A204.1 (cell line): ENCODE results near the gene INCENP.

Experiments used
- FAIRE-seq: peaks from 2 replicates; lab custom pipeline; 2012; peaks lifted over from hg19 to GRCh38; lab: Jason Lieb, UNC

INCENP gene

DNA sequence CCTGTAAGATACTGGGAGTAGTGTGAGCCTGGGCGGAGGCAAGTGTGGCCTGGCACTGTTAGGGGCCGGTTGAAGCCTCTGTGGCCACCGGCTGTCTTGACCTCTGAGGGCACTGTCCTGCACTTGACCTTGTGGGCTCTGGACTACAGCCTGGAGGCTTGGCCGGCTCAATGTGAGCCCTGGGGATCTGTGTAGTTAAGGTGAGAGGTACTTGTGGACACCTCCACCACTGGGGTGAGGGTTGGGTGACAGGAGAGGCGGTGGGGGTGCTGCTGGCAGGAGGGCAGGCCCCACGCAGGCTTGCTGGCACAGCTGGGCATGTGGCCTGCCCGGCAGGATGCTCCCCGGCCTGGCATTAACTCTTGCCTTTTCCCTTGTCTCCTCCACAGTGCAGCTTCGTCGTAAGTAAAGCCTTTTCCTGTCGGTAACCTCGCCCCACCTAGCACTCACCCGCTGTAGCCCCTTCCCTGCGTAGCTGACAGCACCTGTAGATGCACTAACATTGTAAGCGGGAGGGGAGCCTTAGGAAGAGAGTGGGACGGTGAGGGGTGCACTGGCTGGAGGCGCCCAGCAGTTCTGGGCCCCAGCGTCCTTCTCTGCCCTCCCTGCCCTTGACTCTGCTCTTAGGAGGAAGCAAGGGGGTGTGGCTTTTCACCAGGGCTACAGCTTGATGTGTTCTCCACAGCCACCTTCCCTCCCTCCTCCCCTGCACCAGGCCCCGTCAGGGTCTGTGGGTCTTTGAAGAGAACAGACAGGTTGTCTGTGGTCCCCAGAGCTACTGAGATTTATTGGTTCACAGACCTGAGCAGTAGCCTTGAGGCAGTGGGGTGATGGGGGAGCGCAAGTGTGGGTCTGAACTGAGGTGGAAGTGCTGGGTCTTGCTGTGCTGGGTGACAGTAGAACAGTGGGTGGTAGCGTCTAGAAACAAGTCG, 17.6 kb downstream of the INCENP start:
- no peak for FAIRE-seq

DNA sequence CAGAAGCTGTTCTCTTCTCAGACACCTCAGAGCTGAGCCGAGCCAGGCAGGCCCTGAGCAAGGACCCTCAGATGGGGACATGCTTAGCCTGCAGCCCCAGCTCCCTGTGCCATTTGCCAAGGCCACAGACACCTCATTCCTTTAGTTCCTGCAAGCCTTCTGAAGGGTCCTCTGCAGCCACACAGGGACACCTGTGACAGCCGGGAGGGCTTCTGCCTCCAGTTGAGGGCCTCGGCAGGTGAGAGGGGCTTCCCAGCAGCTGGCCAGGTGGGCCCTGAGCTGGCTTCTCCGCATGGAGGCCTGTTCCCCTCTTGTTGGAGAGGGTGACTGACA, 18.2 kb downstream of the INCENP start:
- FAIRE-seq = no peak

DNA sequence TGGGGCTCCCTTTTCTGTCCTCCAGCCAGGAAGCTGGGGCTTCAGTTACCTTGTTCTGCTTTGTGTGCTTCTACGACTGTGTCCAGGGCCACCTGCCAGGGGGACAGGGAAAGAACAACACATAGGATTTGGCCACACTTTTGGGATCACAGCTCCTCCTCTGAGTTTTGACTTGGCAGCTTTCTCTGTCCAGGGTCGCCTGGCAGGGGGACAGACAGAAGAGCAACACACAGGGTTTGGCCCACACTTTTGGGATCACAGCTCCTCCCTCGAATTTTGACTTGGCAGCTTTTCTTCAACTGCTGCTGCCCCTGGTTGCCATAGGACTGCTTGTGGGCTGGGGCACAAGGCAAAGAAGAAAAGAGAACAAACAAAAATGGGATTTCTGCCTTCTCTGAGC, 19.1 kb downstream of the INCENP start:
- FAIRE-seq = no peak

DNA sequence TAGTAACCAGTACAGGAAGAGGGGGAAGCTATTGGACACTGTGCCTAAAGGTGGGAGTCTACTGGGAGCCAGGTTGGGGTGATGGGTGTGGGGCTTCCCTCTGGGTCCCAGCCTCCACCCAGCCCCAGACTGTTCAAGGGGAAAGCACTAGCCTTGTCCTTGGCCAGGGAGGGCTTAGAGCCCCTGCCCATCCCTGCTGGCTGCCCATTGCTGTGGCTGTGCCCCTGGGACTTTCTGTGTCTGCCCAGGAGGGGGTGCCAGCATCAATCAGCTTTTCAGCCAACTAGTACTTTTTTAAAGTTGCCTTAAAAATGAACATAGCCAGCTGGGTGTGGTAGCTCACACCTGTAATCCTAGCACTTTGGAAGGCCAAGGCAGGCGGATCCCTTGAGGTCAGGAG, 19.9 kb downstream of the INCENP start:
- FAIRE-seq = no peak

DNA sequence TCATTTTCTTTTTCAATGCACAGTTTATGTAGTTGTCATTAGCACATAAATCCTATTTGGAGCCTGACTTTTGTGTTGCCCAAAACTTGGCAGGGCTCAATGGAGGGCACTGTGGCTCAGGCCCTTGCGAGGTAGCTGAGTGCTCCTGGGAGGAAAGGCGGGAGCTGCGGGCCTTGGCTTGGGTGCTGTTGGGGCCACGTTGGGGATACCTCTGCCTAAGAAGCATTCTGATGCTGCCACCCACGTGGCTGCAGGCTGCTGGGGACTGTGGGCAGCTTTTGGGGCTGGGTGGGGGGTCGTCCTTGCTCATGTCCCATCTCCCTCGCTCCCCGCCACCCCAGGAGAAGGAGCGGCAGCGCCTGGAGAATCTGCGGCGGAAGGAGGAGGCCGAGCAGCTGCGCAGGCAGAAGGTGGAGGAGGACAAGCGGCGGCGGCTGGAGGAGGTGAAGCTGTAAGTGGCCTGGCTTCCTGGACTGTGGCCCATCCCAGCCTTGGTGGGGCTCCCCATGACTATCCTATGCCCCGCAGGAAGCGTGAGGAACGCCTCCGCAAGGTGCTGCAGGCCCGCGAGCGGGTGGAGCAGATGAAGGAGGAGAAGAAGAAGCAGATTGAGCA, 20.9 kb downstream of the INCENP start:
- FAIRE-seq = no peak

DNA sequence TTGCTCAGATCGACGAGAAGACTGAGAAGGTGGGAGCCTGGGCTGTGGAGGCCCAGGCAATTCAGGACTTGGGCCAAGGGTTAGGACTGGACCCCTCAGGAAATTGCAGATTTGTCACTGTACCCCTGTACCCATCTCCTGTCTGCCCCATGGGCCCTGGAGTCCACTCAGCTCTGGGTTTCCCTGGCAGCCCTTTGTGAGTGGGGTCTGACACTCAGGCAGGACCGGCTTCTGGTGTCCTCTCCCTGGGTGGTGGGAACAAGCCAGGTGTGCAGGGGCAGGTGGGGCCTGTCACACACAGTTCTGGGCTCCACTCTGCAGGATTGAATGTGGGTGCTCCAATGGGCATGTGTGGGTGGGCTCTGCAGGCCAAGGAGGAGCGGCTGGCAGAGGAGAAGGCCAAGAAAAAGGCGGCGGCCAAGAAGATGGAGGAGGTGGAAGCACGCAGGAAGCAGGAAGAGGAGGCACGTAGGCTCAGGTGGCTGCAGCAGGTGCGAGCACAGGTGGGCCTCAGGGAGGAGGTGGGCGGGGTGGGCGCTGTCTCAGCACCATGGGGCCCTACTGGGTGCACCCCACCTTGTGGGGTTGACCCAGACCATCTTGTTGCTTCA, 21.6 kb downstream of the INCENP start:
- no peak for FAIRE-seq

DNA sequence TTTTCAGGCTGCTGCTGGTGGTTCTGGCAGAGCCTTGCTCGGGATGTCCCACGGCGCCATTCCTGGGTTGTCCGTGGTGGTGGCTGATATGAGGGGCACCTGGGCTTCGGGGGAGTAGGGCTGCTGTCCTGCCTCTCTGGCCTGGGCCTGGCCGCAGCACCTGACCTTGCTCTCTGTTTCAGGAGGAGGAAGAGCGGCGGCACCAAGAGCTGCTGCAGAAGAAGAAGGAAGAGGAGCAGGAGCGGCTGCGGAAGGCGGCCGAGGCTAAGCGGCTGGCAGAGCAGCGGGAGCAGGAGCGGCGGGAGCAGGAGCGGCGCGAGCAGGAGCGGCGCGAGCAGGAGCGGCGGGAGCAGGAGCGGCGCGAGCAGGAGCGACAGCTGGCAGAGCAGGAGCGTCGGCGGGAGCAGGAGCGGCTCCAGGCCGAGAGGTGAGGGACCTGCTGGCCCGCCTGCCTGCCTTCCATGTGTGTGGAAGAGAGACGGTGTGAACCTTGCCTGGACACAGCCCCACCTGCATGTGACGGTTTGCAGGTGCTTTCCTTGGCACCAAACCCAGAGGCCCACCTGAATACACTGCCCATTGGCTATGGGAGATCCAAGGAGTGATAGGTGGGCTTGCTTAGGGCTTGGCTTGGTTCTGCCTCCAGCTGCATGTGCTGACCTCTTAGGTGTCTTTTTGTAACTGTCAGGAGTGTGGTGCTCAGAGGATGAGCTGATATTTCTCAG, 22.8 kb downstream of the INCENP start:
- no peak for FAIRE-seq

- no peak for FAIRE-seq
These were observed 23.7 kb downstream of the INCENP start for GRCh38 chr11:62147545-62147944.

- no peak for FAIRE-seq
These were observed 24.6 kb downstream of the INCENP start for GRCh38 chr11:62148271-62148980.

DNA sequence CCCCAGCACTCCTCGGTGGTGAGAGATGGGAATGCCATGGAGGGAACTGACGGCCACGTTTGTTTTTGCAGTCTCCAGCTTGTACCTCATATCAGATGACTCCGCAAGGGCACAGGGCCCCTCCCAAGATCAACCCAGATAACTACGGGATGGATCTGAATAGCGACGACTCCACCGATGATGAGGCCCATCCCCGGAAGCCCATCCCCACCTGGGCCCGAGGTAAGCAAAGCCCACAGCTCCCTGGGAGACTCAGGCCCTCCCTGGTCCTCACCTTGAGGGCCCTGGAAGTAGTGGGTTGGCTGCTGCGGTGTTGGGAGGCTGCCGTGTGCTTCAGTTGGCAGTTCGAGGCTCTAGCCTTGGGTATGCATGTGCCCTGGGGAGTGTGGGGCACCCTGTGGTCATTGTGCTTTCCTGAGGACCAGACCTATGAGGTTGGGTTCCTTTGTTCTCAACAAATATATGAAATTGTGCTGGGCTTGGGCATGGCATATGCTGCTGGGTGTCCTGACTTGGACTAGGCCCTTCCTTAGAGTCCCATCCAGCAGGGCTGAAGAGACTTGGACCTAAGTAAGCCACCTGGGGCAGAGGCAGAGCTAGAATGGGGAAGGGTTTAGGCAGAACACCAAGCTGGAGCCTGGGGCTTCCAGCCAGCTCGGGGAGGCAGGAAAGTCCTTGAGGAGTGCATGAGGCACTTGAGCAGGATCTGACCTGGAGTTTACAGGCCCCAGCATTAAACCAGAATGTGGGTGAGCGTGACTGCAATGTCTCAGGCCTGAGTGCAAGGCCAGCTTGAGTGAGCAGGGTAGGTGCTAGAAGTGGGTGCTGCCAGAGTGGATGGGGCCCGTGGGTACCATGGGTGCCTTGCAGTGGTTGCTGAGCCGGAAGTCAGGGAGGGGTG, 26.4 kb downstream of the INCENP start:
- FAIRE-seq = no peak

DNA sequence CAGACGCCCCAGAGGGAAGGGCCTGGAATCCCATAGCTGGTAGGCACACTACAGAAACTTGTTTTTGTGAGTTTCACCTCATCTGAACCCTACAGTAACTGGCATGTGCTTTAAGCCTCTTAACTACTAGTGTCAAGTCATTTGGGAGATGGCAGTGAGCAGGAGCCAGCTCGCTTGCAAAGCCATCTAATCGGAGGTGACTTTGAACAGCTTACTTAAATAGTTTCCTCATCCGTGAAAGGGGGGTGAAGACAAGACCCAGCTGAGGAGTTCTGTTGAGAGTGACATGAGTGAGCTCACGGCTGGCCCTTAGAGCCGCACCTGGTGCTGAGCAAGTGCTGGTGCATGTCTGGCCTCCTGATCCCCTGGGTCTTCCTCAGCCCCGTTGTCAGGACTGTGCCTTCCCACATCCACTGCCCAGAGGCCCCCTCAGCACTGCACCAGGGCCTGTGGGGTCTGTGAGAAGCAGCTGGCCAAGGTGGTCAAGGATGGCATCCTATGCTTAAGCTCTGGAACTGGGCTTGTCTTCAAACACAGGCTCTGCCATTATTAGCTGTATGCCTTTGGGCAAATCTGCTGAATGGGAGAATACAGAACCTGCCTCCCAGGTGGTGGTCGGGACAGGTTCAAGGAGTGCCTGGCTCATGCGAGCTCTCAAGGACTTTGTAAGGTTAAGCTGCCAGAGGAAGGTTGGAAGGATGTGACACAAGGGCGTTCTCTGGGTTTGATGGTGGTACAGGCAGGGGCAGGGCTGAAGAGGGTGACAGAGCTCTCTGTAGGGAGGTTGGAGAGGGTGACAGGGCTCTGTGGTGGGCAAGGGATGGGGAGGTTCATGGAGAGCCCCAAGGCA, 27.3 kb downstream of the INCENP start:
- no peak for FAIRE-seq

GRCh38 chr11:62151737-62152102, 27.9 kb downstream of the INCENP start:
- FAIRE-seq = no peak

GRCh38 chr11:62152245-62153086, 28.7 kb downstream of the INCENP start:
- FAIRE-seq = no peak

- no peak for FAIRE-seq
These were observed 29.2 kb downstream of the INCENP start for GRCh38 chr11:62153087-62153395.

GRCh38 chr11:62153617-62154016, 29.8 kb downstream of the INCENP start:
- FAIRE-seq = no peak

DNA sequence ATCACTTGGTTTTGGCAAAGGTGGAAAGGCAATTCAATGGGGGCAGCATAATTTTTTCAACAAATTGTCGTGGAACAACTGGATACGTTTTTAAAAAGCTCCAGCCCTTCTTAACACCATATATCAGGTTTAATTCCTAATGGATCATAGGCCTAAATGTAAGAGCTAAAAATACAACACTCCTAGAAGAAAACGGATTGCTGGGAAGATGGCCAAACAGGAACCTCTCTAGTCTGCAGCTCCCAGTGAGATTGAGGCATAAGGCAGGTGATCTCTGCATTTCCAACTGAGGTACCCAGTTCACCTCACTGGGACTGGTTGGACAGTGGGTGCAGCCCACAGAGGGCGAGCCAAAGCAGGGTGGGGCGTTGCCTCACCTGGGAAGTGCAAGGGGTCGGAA, 33.8 kb downstream of the INCENP start:
- FAIRE-seq = no peak

GRCh38 chr11:62166371-62166770, 42.6 kb downstream of the INCENP start:
- FAIRE-seq = no peak

DNA sequence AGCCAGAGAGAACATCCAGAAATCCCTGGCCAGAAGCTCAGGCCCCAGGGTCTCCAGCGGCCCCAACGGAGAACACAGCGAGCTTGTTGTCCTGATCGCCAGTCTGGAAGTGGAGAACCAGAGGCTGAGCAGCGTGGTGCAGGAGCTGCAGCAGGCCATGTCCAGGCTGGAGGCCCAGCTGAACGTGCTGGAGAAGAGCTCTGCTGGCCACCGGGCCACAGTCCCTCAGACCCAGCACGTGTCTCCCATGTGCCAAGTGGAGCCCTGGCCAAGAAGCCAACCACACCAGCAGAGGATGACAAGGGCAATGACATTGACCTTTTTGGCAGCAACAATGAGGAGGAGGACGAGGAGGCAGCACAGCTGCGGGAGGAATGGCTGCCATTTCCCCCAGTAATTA, 45.6 kb downstream of the INCENP start:
- no peak for FAIRE-seq

DNA sequence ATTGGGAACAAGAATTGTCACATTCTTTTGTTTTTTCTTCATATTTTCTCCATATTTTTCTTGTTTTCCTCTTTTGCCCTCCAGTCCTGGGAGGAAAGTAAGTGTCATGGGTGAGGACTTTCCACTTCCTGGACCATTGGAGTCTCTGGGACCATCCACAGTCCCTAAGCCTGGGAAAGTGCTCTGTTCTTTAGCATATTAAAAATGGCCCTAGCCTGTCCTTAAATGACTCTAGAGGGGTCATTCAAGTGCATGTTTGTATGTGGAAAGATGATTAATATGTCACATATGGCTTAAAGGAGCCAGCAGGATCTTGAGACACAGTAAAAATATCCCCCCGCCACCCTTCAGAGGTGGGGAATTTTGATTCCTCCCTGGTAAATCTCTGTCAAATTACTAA, 46.1 kb downstream of the INCENP start:
- FAIRE-seq = no peak
